Fibroblast of mammary gland (primary cell): ENCODE results near the gene MYO7A.

Experiments
- DNase-seq: peaks from one replicate; pipeline ENCODE4 v3.0.0-alpha.2; 2010; ENCODE audit warnings: low read depth
- H3K4me3 ChIP-seq: 2 replicates; pipeline ENCODE4 v1.5.1; 2011; ENCODE audit warnings: low read depth, mild to moderate bottlenecking, low read length, moderate library complexity; ENCODE audit not compliant: control insufficient read depth
- TF ChIP-seq, protein P1 (sequence below): conservative IDR thresholded peaks from 2 replicates; pipeline ENCODE4 v1.5.1; 2011; ENCODE audit warnings: low read depth, low read length, inconsistent platforms; ENCODE audit not compliant: control insufficient read depth, insufficient read depth

MYO7A gene

DNA sequence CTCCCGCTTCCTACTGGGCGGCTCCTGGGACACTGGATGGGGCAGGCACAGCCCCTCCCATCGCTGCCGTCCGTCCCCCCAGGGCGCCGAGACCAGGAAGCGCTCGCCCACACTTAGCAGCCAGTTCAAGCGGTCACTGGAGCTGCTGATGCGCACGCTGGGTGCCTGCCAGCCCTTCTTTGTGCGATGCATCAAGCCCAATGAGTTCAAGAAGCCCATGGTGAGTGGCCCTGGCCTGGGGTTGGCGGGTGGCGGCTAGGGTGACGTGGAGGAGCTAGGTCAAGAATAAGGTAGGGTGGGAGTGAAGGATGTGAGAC, 44.6 kb downstream of the MYO7A start:
- H3K4me3 ChIP-seq: no peak overlapping the region
- TF ChIP-seq, protein P1, sequence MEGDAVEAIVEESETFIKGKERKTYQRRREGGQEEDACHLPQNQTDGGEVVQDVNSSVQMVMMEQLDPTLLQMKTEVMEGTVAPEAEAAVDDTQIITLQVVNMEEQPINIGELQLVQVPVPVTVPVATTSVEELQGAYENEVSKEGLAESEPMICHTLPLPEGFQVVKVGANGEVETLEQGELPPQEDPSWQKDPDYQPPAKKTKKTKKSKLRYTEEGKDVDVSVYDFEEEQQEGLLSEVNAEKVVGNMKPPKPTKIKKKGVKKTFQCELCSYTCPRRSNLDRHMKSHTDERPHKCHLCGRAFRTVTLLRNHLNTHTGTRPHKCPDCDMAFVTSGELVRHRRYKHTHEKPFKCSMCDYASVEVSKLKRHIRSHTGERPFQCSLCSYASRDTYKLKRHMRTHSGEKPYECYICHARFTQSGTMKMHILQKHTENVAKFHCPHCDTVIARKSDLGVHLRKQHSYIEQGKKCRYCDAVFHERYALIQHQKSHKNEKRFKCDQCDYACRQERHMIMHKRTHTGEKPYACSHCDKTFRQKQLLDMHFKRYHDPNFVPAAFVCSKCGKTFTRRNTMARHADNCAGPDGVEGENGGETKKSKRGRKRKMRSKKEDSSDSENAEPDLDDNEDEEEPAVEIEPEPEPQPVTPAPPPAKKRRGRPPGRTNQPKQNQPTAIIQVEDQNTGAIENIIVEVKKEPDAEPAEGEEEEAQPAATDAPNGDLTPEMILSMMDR: no peak
- DNase-seq: peak; percentile 32

GRCh38 chr11:77173494-77173893, 45.4 kb downstream of the MYO7A start:
- TF ChIP-seq, protein P1: no peak
- H3K4me3 ChIP-seq: no peak overlapping the region
- DNase-seq: no peak

DNA sequence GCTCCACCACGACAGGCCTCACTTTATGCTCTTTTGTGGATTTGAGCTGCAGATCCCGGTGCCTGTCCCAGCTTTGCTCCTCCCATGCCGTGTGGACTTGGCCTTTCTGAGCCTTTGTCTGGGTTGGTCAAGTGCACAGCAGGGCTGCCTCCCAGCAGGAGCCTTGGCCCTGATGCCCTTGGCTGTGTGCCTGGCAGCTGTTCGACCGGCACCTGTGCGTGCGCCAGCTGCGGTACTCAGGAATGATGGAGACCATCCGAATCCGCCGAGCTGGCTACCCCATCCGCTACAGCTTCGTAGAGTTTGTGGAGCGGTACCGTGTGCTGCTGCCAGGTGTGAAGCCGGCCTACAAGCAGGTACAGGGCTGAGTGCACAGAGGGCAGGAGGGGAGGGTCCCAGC, 46.5 kb downstream of the MYO7A start:
- TF ChIP-seq, protein P1: no peak
- DNase-seq: no peak

DNA sequence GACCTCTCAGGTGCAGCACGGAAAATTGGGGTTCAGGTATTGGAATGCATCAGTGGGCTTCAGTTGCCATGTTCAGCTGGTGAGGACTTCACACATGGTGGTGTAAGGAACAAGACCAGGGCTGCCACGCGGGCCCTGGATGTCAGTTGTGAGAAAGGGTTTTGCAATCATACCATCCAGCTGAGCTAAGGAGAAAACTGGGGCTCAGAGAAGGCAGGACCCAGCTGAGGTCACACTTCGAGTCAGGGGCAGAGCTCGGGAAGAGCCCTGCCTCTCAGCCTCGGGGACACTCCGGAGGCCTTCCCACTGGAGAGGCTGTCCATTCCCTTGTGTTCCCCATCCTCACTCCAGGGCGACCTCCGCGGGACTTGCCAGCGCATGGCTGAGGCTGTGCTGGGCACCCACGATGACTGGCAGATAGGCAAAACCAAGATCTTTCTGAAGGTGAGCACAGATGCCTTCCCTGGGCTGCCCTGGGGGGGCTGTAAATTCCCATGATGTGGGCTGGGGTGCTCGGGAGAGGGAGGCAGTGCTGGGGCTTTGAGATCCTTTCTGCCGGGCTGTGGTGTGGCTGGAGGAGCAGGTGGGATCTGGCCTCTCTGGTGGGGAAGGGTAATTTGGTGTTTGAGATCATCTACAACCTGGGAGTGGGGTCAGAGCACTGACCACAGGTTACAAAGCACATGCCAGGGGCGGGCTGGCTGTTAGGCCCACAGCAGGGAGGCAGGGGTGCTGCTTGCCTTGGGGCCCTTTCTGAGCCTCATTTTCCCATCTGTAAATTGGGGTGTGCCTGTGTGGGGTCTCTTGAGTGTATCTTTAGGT, 47.2 kb downstream of the MYO7A start:
- DNase-seq: no peak
- TF ChIP-seq, protein P1: no peak
- H3K4me3 ChIP-seq: no peak overlapping the region

More for the DNA sequence above, 46.5 kb downstream of the MYO7A start:
- H3K4me3 ChIP-seq: no peak overlapping the region

GRCh38 chr11:77175869-77176539, 48.0 kb downstream of the MYO7A start:
- TF ChIP-seq, protein P1: no peak
- H3K4me3 ChIP-seq: no peak overlapping the region
- no peak for DNase-seq

GRCh38 chr11:77176996-77177395, 49.0 kb downstream of the MYO7A start:
- TF ChIP-seq, protein P1: no peak
- no peak overlapping the region for H3K4me3 ChIP-seq

More at GRCh38 chr11:77176996-77177395, 49.0 kb downstream of the MYO7A start:
- no peak for DNase-seq
